Activated T-helper 1 cell treated with anti-CD3 and anti-CD28 coated beads, Interleukin-12 subunit alpha, Interleukin-12 subunit beta, Interleukin-2, Interleukin-4 antibody, amounts not matched to agents 30 ng/mL and 10 ng/mL and 1 ng/mL, durations not matched to agents 14 hours and 24 hours and 36 hours (primary cell): Measurements from ENCODE around the gene ZNF609. TPM values are rescaled to one million over a fixed set of nuclear protein-coding genes. Genes with fewer than 3 reads are reported as not detected.

Source experiments
- DNase-seq: peaks from one replicate; pipeline ENCODE4 v3.0.0; 2021; ENCODE audit warnings: low spot score
- H3K27ac Mint-ChIP-seq: one replicate; pipeline ENCODE4 v1.8.0; 2021; ENCODE audit warnings: mild to moderate bottlenecking, mixed read lengths
- H3K27me3 Mint-ChIP-seq: one replicate; pipeline ENCODE4 v1.8.0; 2022; ENCODE audit warnings: mild to moderate bottlenecking, moderate library complexity, mixed read lengths; ENCODE audit not compliant: insufficient read depth
- H3K36me3 Mint-ChIP-seq: one replicate; pipeline ENCODE4 v1.8.0; 2021; ENCODE audit warnings: low read depth, mixed read lengths
- H3K4me1 Mint-ChIP-seq: one replicate; pipeline ENCODE4 v1.8.0; 2021; ENCODE audit warnings: low read depth, mixed read lengths
- H3K4me3 Mint-ChIP-seq: one replicate; pipeline ENCODE4 v1.8.0; 2021; ENCODE audit warnings: mild to moderate bottlenecking, moderate library complexity, mixed read lengths
- H3K9me3 Mint-ChIP-seq: one replicate; pipeline ENCODE4 v1.8.0; 2021; ENCODE audit warnings: mixed read lengths
- intact Hi-C: fragments of 100-400 bp; cut with micrococcal nuclease; formaldehyde crosslinking; loops from one replicate; pipeline ENCODE4 v1.15.1; 2024
- total RNA-seq: library from RNA; stranded (reverse); gene quantifications from 2 replicates; pipeline ENCODE4 v1.2.3, GENCODE V29; 2022

The ZNF609 gene
- total RNA-seq, 1 donor from 2014 or later = 65.4 TPM

- intact Hi-C loops = loop anchor here (1.0 kb wide), 1 partner anchor 42 kb away; no protein-coding TSS in a partner anchor
Measured at GRCh38 chr15:64686130-64686735, 225.9 kb downstream of the ZNF609 start.

GRCh38 chr15:64687172-64687571 is 226.8 kb downstream of the ZNF609 start:
- H3K4me3 Mint-ChIP-seq = no peak overlapping the region
- no peaks in the 10 kb centered on the region for H3K27me3 Mint-ChIP-seq
- no peaks in the 10 kb centered on the region for H3K4me1 Mint-ChIP-seq
- intact Hi-C loops = no loop called here
- no peak overlapping the region for H3K27ac Mint-ChIP-seq
- no peak for DNase-seq
- peaks cover 41% of the 10 kb centered on the region for H3K36me3 Mint-ChIP-seq
- H3K9me3 Mint-ChIP-seq = no peaks in the 10 kb centered on the region

More at GRCh38 chr15:64686130-64686735, 225.9 kb downstream of the ZNF609 start:
- H3K27me3 Mint-ChIP-seq = no peaks in the 10 kb centered on the region
- H3K4me1 Mint-ChIP-seq = no peaks in the 10 kb centered on the region
- no peak overlapping the region for H3K4me3 Mint-ChIP-seq
- no peak for DNase-seq
- no peaks in the 10 kb centered on the region for H3K9me3 Mint-ChIP-seq
- peak overlapping the region; percentile 56 for H3K27ac Mint-ChIP-seq
- H3K36me3 Mint-ChIP-seq = peaks cover 46% of the 10 kb centered on the region

- H3K9me3 Mint-ChIP-seq = no peaks in the 10 kb centered on the region
- H3K27me3 Mint-ChIP-seq = no peaks in the 10 kb centered on the region
- H3K4me1 Mint-ChIP-seq = no peaks in the 10 kb centered on the region
- H3K27ac Mint-ChIP-seq = no peak overlapping the region
- H3K4me3 Mint-ChIP-seq = no peak overlapping the region
- intact Hi-C loops = no loop called here
- DNase-seq = no peak
- H3K36me3 Mint-ChIP-seq = peaks cover 39% of the 10 kb centered on the region
Measured at GRCh38 chr15:64687688-64688087, 227.3 kb downstream of the ZNF609 start.

GRCh38 chr15:64688770-64689169 is 228.4 kb downstream of the ZNF609 start:
- Mint-ChIP-seq H3K27me3 (no peaks in the 10 kb centered on the region), H3K4me3 (no peak overlapping the region), H3K9me3 (no peaks in the 10 kb centered on the region), H3K27ac (no peak overlapping the region), H3K36me3 (peaks cover 39% of the 10 kb centered on the region), H3K4me1 (no peaks in the 10 kb centered on the region)
- intact Hi-C loops = no loop called here
- no peak for DNase-seq

GRCh38 chr15:64690008-64690407 is 229.6 kb downstream of the ZNF609 start:
- Mint-ChIP-seq H3K4me1 (no peaks in the 10 kb centered on the region), H3K4me3 (no peak overlapping the region), H3K36me3 (peaks cover 32% of the 10 kb centered on the region), H3K9me3 (no peaks in the 10 kb centered on the region), H3K27me3 (no peaks in the 10 kb centered on the region), H3K27ac (no peak overlapping the region)
- no peak for DNase-seq
- intact Hi-C loops = no loop called here

- H3K27me3 Mint-ChIP-seq = no peaks in the 10 kb centered on the region
- no peak for DNase-seq
- H3K27ac Mint-ChIP-seq = peak overlapping the region; percentile 23
- no peak overlapping the region for H3K4me3 Mint-ChIP-seq
- H3K4me1 Mint-ChIP-seq = peaks cover 5% of the 10 kb centered on the region
- intact Hi-C loops = no loop called here
- H3K9me3 Mint-ChIP-seq = no peaks in the 10 kb centered on the region
- peaks cover 34% of the 10 kb centered on the region for H3K36me3 Mint-ChIP-seq
Measured at GRCh38 chr15:64690578-64691296, 230.4 kb downstream of the ZNF609 start.

- DNase-seq = no peak
Measured at GRCh38 chr15:64691896-64692565, 231.7 kb downstream of the ZNF609 start.

GRCh38 chr15:64693134-64693533 is 232.8 kb downstream of the ZNF609 start:
- no peak overlapping the region for H3K27ac Mint-ChIP-seq
- DNase-seq = no peak
- no peaks in the 10 kb centered on the region for H3K9me3 Mint-ChIP-seq
- H3K27me3 Mint-ChIP-seq = no peaks in the 10 kb centered on the region
- H3K4me1 Mint-ChIP-seq = peaks cover 19% of the 10 kb centered on the region
- no peak overlapping the region for H3K4me3 Mint-ChIP-seq
- H3K36me3 Mint-ChIP-seq = peaks cover 21% of the 10 kb centered on the region
- intact Hi-C loops = no loop called here

More at GRCh38 chr15:64691896-64692565, 231.7 kb downstream of the ZNF609 start:
- peaks cover 31% of the 10 kb centered on the region for H3K36me3 Mint-ChIP-seq
- H3K9me3 Mint-ChIP-seq = no peaks in the 10 kb centered on the region
- peaks cover 12% of the 10 kb centered on the region for H3K4me1 Mint-ChIP-seq
- intact Hi-C loops = no loop called here
- H3K4me3 Mint-ChIP-seq = no peak overlapping the region
- no peaks in the 10 kb centered on the region for H3K27me3 Mint-ChIP-seq
- H3K27ac Mint-ChIP-seq = no peak overlapping the region

- Mint-ChIP-seq H3K27ac (no peak overlapping the region), H3K4me3 (no peak overlapping the region), H3K4me1 (peaks cover 36% of the 10 kb centered on the region), H3K9me3 (no peaks in the 10 kb centered on the region), H3K36me3 (peaks cover 22% of the 10 kb centered on the region), H3K27me3 (no peaks in the 10 kb centered on the region)
- no peak for DNase-seq
- intact Hi-C loops = no loop called here
Measured at GRCh38 chr15:64694816-64695215, 234.4 kb downstream of the ZNF609 start.

GRCh38 chr15:64695561-64695992 is 235.2 kb downstream of the ZNF609 start:
- intact Hi-C loops = no loop called here
- Mint-ChIP-seq H3K4me3 (no peak overlapping the region), H3K27ac (no peak overlapping the region), H3K9me3 (no peaks in the 10 kb centered on the region), H3K27me3 (no peaks in the 10 kb centered on the region), H3K4me1 (peaks cover 43% of the 10 kb centered on the region), H3K36me3 (peaks cover 23% of the 10 kb centered on the region)
- no peak for DNase-seq

- H3K4me3 Mint-ChIP-seq = no peak overlapping the region
- no peak for DNase-seq
- no peaks in the 10 kb centered on the region for H3K9me3 Mint-ChIP-seq
- no peaks in the 10 kb centered on the region for H3K27me3 Mint-ChIP-seq
- intact Hi-C loops = no loop called here
- H3K4me1 Mint-ChIP-seq = peaks cover 52% of the 10 kb centered on the region
- peaks cover 20% of the 10 kb centered on the region for H3K36me3 Mint-ChIP-seq
- no peak overlapping the region for H3K27ac Mint-ChIP-seq
Measured at GRCh38 chr15:64696481-64696880, 236.1 kb downstream of the ZNF609 start.

GRCh38 chr15:64697911-64698369 is 237.6 kb downstream of the ZNF609 start:
- H3K4me1 Mint-ChIP-seq = peaks cover 62% of the 10 kb centered on the region
- H3K9me3 Mint-ChIP-seq = no peaks in the 10 kb centered on the region
- intact Hi-C loops = loop anchor here (1.0 kb wide), 1 partner anchor 606 kb away; the partner anchor contains the start of gene RNU5B-1
- no peaks in the 10 kb centered on the region for H3K27me3 Mint-ChIP-seq
- no peak for DNase-seq
- H3K36me3 Mint-ChIP-seq = peaks cover 18% of the 10 kb centered on the region
- peak overlapping the region; percentile 80 for H3K27ac Mint-ChIP-seq
- no peak overlapping the region for H3K4me3 Mint-ChIP-seq

GRCh38 chr15:64698823-64699222 is 238.4 kb downstream of the ZNF609 start:
- Mint-ChIP-seq H3K36me3 (peaks cover 21% of the 10 kb centered on the region), H3K4me3 (no peak overlapping the region), H3K9me3 (no peaks in the 10 kb centered on the region), H3K27me3 (no peaks in the 10 kb centered on the region), H3K27ac (peak overlapping the region; percentile 51), H3K4me1 (peaks cover 68% of the 10 kb centered on the region)
- intact Hi-C loops = loop anchor here (1.0 kb wide), 1 partner anchor 605 kb away; the partner anchor contains the start of gene RNU5B-1
- no peak for DNase-seq
